ENCODE results near the gene IPO5. TPM values are rescaled to one million over a fixed set of nuclear protein-coding genes. Genes with fewer than 3 reads are reported as not detected.

Gene IPO5
- total and polyA plus RNA-seq, 2 of the 8 experiments (the other 6 are each of a cell fraction or from before 2014, with no cell fraction given) = 143 to 410 TPM

DNA sequence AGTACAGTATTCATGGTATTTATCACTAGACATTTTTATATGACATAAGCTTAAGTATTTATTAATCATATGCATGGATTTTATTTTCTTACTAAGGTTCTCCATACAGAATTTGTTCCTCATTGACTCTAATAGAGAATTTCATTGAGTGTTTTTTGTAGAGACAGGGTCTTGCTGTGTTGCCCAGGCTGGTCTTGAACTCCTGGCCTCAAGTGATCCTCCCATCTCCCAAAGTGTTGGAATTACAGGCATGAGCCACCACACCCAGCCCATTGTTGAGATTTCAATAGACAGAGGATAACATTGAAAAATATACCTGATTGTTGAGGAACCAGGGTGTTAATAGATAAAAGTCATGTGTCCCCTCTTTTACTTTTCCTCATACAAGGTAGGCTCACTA, 26.1 kb downstream of the IPO5 start (continued):
- TF ChIP-seq TAF7 (optimal IDR thresholded peaks at IDR 0.05; ENCODE audit: borderline replicate concordance, low read depth, low read length) (no peak), KDM1A (IDR thresholded peaks at IDR 0.05; ENCODE audit: borderline replicate concordance, low read length) (no peak), HDAC6 (IDR thresholded peaks at IDR 0.05; ENCODE audit: low read depth, low read length) (no peak), SIN3A (conservative IDR thresholded peaks at IDR 0.05 in 1 of 2, IDR thresholded peaks at IDR 0.05 in 1 of 2; ENCODE audit: low read depth in 1 of 2, low read length in 2 of 2) (no peak)
